K562 (cell line): ENCODE results near the gene WNT7A. TPM values are rescaled to one million over a fixed set of nuclear protein-coding genes. Genes with fewer than 3 reads are reported as not detected.

Source experiments
- ATAC-seq: fragments of 200-7000 bp; cut with Tn5 transposase; 3 replicates; pipeline ENCODE4 v1.9.1; 2020; ENCODE audit warnings: moderate library complexity
- BruUV-seq: library from RNA; stranded (reverse); fragments of 400-500 nt; replicated peaks from 2 replicates; lab custom pipeline; 2021; lab: Mats Ljungman, UMichigan
- CTCF ChIA-PET: fragments of 300-600 bp; formaldehyde crosslinking; extraction: SDS; loops from one replicate; lab custom pipeline; 2021; ENCODE audit warnings: low intra/inter-chr PET ratio; lab: Yijun Ruan, JAX
- POLR2A ChIA-PET: fragments of 300-600, 350-650 bp; sonication (Branson Sonifier 250); formaldehyde crosslinking; extraction: SDS; loops from one replicate; lab custom pipeline; 2021; ENCODE audit warnings: antibody characterized with exemption, inconsistent platforms; lab: Yijun Ruan, JAX
- DNase-seq, 4 experiments: peaks; one replicate each; pipeline versions ENCODE4 v3.0.0 to v3.0.0-alpha.2; 2011 to 2018; ENCODE audit warnings: low spot score in 3 of 4, mixed read lengths in 3 of 4; ENCODE audit errors: extremely low read depth in 1 of 4
- FAIRE-seq: peaks from 2 replicates; lab custom pipeline; 2011; peaks lifted over from hg19 to GRCh38; lab: Jason Lieb, UNC
- H2AFZ ChIP-seq: 2 replicates; pipeline ENCODE4 v1.6.0; 2011; ENCODE audit warnings: low read depth, low read length, control low read depth, inconsistent platforms
- H3K27ac ChIP-seq: fragments of 200-600 bp; 3 replicates; pipeline ENCODE4 v1.8.0; 2011; ENCODE audit warnings: low read depth, mild to moderate bottlenecking, control low read depth, inconsistent platforms, low read length, moderate library complexity, mixed read lengths; ENCODE audit errors: extremely low read depth
- H3K27me3 ChIP-seq, 2 experiments: fragments of 300-600 bp in 1 of 2; 2 replicates in 1 of 2; 3 replicates in 1 of 2; pipeline versions ENCODE4 v1.6.0 to v1.8.0; 2011; ENCODE audit warnings: inconsistent platforms in 2 of 2, low read length in 2 of 2, mild to moderate bottlenecking in 1 of 2, mixed read lengths in 1 of 2, moderate library complexity in 1 of 2; ENCODE audit not compliant: control insufficient read depth in 2 of 2, insufficient read depth in 2 of 2
- H3K36me3 ChIP-seq: fragments of 300-600 bp; 3 replicates; pipeline ENCODE4 v1.8.0; 2011; ENCODE audit warnings: mild to moderate bottlenecking, low read length, inconsistent platforms; ENCODE audit not compliant: control insufficient read depth, insufficient read depth
- H3K4me1 ChIP-seq, 2 experiments: fragments of 200-600 bp in 1 of 2; replicated peaks in 1 of 2; 2 replicates in 1 of 2; 3 replicates in 1 of 2; pipeline versions ENCODE4 v1.5.1 to v1.8.0; 2011; ENCODE audit warnings: inconsistent platforms in 2 of 2, low read length in 2 of 2, mild to moderate bottlenecking in 1 of 2, mixed read lengths in 1 of 2, moderate library complexity in 1 of 2; ENCODE audit not compliant: control insufficient read depth in 2 of 2, insufficient read depth in 2 of 2
- H3K4me2 ChIP-seq: 2 replicates; pipeline ENCODE4 v1.6.1; 2011; ENCODE audit warnings: low read length, control low read depth, inconsistent platforms, mixed read lengths; ENCODE audit not compliant: insufficient read depth
- H3K4me3 ChIP-seq: fragments of 200-600 bp; sonication (generic), shearing (Covaris generic); 2 replicates; pipeline ENCODE4 v1.5.1; 2016; ENCODE audit warnings: control low read depth, inconsistent platforms
- H3K79me2 ChIP-seq: fragments of 200-600 bp; 3 replicates; pipeline ENCODE4 v1.8.0; 2011; ENCODE audit warnings: low read length, inconsistent platforms; ENCODE audit not compliant: control insufficient read depth, insufficient read depth
- H3K9ac ChIP-seq, 2 experiments: 2 replicates each; pipeline versions ENCODE4 v1.6.0 to v1.6.1; 2011; ENCODE audit warnings: low read depth in 2 of 2, low read length in 2 of 2, control low read depth in 1 of 2, inconsistent platforms in 1 of 2, mild to moderate bottlenecking in 1 of 2, mixed read lengths in 1 of 2; ENCODE audit not compliant: insufficient read depth in 1 of 2
- H3K9me1 ChIP-seq: one replicate; pipeline ENCODE4 v1.6.0; 2011; ENCODE audit warnings: inconsistent platforms, mild to moderate bottlenecking, low read length, moderate library complexity; ENCODE audit not compliant: control insufficient read depth, insufficient read depth
- H3K9me3 ChIP-seq: replicated peaks from 2 replicates; pipeline ENCODE4 v1.5.1; 2011; ENCODE audit warnings: low read depth, low read length, inconsistent platforms; ENCODE audit not compliant: control insufficient read depth, insufficient read depth
- H4K20me1 ChIP-seq: replicated peaks from 2 replicates; pipeline ENCODE4 v1.6.1; 2011; ENCODE audit warnings: low read length, inconsistent platforms, mixed read lengths; ENCODE audit not compliant: control insufficient read depth, insufficient read depth
- BCOR ChIP-seq: fragments of 450-650 bp; IDR thresholded peaks from 2 replicates; pipeline ENCODE4 v1.6.1; 2016
- BHLHE40 ChIP-seq: IDR thresholded peaks from 2 replicates; pipeline ENCODE4 v1.6.1; 2011; ENCODE audit warnings: low read length, improper control_type of control experiment
- CHD4 ChIP-seq: fragments of 200-600 bp; sonication (generic); IDR thresholded peaks from 3 replicates; pipeline ENCODE4 v1.6.1; 2012; ENCODE audit warnings: low read depth, mild to moderate bottlenecking, mixed read lengths, low read length, inconsistent platforms; ENCODE audit not compliant: insufficient read depth, insufficient replicate concordance, poor library complexity, severe bottlenecking
- CTBP1 ChIP-seq: fragments of 450-650 bp; IDR thresholded peaks from 2 replicates; pipeline ENCODE4 v1.6.1; 2016; ENCODE audit warnings: borderline replicate concordance
- CTCFL ChIP-seq: IDR thresholded peaks from 2 replicates; pipeline ENCODE4 v1.6.1; 2011; ENCODE audit warnings: borderline replicate concordance, low read depth, mild to moderate bottlenecking, moderate library complexity, low read length; ENCODE audit not compliant: insufficient read depth, poor library complexity, severe bottlenecking
- ESRRA ChIP-seq: fragments of 450-650 bp; IDR thresholded peaks from 2 replicates; pipeline ENCODE4 v1.6.1; 2014; ENCODE audit warnings: low read depth, mild to moderate bottlenecking, moderate library complexity, borderline replicate concordance
- GTF2E2 ChIP-seq: fragments of 200-800 bp; sonication (Bioruptor generic); IDR thresholded peaks from 2 replicates; pipeline ENCODE4 v1.6.1; 2016; ENCODE audit warnings: missing genetic modification characterization, missing compliant biosample characterization
- KDM1A ChIP-seq, 2 experiments: fragments of 450-650 bp; IDR thresholded peaks; 2 replicates each; pipeline ENCODE4 v1.6.1; 2016; ENCODE audit warnings: mild to moderate bottlenecking in 2 of 2
- RBM25 ChIP-seq: fragments of 200-400 bp; formaldehyde crosslinking; IDR thresholded peaks from 2 replicates; pipeline ENCODE4 v1.6.1; 2018; ENCODE audit warnings: low read length, low read depth, moderate library complexity; ENCODE audit not compliant: severe bottlenecking
- SMARCB1 ChIP-seq: IDR thresholded peaks from 2 replicates; pipeline ENCODE4 v1.6.1; 2011; ENCODE audit warnings: improper control_type of control experiment, low read depth; ENCODE audit not compliant: insufficient read length
- SRSF1 ChIP-seq: fragments of 200-400 bp; formaldehyde crosslinking; IDR thresholded peaks from 2 replicates; pipeline ENCODE4 v1.6.1; 2017; ENCODE audit warnings: mild to moderate bottlenecking, low read depth, low read length, moderate library complexity
- ZBTB11 ChIP-seq, 3 experiments: fragments of 200-800 bp in 1 of 3; fragments of 250-450 bp in 1 of 3; fragments of 450-650 bp in 1 of 3; sonication (Bioruptor Pico) in 1 of 3; sonication (Bioruptor generic) in 1 of 3; formaldehyde crosslinking in 1 of 3; IDR thresholded peaks; 2 replicates each; pipeline versions ENCODE4 v1.6.1 to v1.8.0; 2016 to 2022; ENCODE audit warnings: mild to moderate bottlenecking in 2 of 3, missing genetic modification characterization in 2 of 3, missing compliant biosample characterization in 1 of 3, moderate library complexity in 1 of 3
- WGBS: fragments of 100-300 bp; shearing (Covaris generic); methylation state at CpG from one replicate; pipeline ENCODE4 v1.1.6; 2016; ENCODE audit warnings: low coverage, mixed read lengths; ENCODE audit not compliant: insufficient coverage; ENCODE audit errors: missing lambda C conversion rate; 5-methylcytosine and 5-hydroxymethylcytosine counted together
- in situ Hi-C: fragments of 300-500 bp; cut with MboI; formaldehyde crosslinking; loops from 4 replicates; pipeline ENCODE4 v1.15.0; 2018; ENCODE audit warnings: inconsistent platforms, mixed read lengths
- intact Hi-C: fragments of 100-400 bp; cut with micrococcal nuclease; formaldehyde crosslinking; loops from 2 replicates; pipeline ENCODE4 v1.14.2; 2022
- polyA plus RNA-seq, 8 experiments: library from polyadenylated mRNA; depleted of rRNA in 4 of 8; stranded (reverse) in 5 of 8; unstranded in 3 of 8; fragments of >200 nt; fragmentation: Nextera tagmentation in 2 of 8; fragmentation: Illumina TruSeq in 1 of 8; extraction: Ambion mirVana in 2 of 8; extraction: Trizol in 1 of 8; gene quantifications; 2 replicates each; pipeline versions ENCODE4 v1.2.1 to v1.2.3, GENCODE V29; 2011 to 2014; ENCODE audit warnings: inconsistent platforms in 1 of 8, missing spikeins in 1 of 8
- total RNA-seq, 7 experiments: library from RNA; depleted of rRNA in 6 of 7; stranded (reverse); fragments of >200 nt in 6 of 7; fragmentation: Illumina TruSeq in 2 of 7; extraction: Trizol in 2 of 7; gene quantifications; 2 replicates each; pipeline versions ENCODE4 v1.2.1 to v1.2.3, GENCODE V29; 2011 to 2021; ENCODE audit warnings: low replicate concordance in 1 of 7

Gene WNT7A
- total and polyA plus RNA-seq, 9 of the 15 experiments (the other 6 are each of a cell fraction or from before 2014, with no cell fraction given) = 0.03 TPM; not detected in 8

- in situ Hi-C loops (no loop called here), intact Hi-C loops (loop anchor here (10.0 kb wide), 4 partner anchors 372 to 602 kb away; no protein-coding TSS in a partner anchor)
- no TSS peak for BruUV-seq
These were observed 12.4 kb upstream of the WNT7A start for GRCh38 chr3:13892304-13892703.

GRCh38 chr3:13891492-13892073 lies 11.7 kb upstream of the WNT7A start:
- Histone ChIP-seq H3K9ac (no peak overlapping the region), H3K9me1 (no peaks in the 10 kb centered on the region), H3K9me3 (no peaks in the 10 kb centered on the region), H2AFZ (peak overlapping the region; percentile 66), H3K27me3 (peaks cover 0 to 15% of the 10 kb centered on the region in 2 experiments; a peak in 3 of 5 replicates), H3K4me3 (no peak overlapping the region), H3K27ac (no peak overlapping the region), H4K20me1 (no peaks in the 10 kb centered on the region), H3K4me2 (no peak overlapping the region), H3K36me3 (no peaks in the 10 kb centered on the region), H3K79me2 (no peaks in the 10 kb centered on the region), H3K4me1 (peaks cover 23 to 28% of the 10 kb centered on the region in 2 experiments)
- CTCF ChIA-PET = interaction anchor here (1.2 kb wide), 1 partner anchor 234 kb away, joined by 3 read pairs; no protein-coding TSS in a partner anchor
- POLR2A ChIA-PET = interaction anchor here (0.6 kb wide), 2 partner anchors 105 to 205 kb away, joined by 3 read pairs; no protein-coding TSS in a partner anchor
- in situ Hi-C loops (no loop called here), intact Hi-C loops (loop anchor here (10.0 kb wide), 4 partner anchors 373 to 603 kb away; no protein-coding TSS in a partner anchor)
- FAIRE-seq = peak; percentile 42
- 40% methylated on average over 5 of the region's 5 CpGs for whole genome bisulfite sequencing
- ATAC-seq = no peak
- DNase-seq = peak; percentile 53 to 60 (median 58)
- no TSS peak for BruUV-seq
- TF ChIP-seq CTCFL (no peak), BHLHE40 (no peak), ZBTB11 (CRISPR knock-in tag; IDR thresholded peaks at IDR 0.05) (peak in 1 of 3 experiments; percentile 18; a peak in 1 of 6 replicates), SRSF1 (no peak)

More at GRCh38 chr3:13892304-13892703, 12.4 kb upstream of the WNT7A start:
- Histone ChIP-seq H3K4me1 (peaks cover 23 to 28% of the 10 kb centered on the region in 2 experiments), H3K4me2 (no peak overlapping the region), H3K9ac (no peak overlapping the region), H2AFZ (peak overlapping the region; percentile 66), H3K27me3 (peaks cover 0 to 13% of the 10 kb centered on the region in 2 experiments; a peak in 3 of 5 replicates), H3K36me3 (no peaks in the 10 kb centered on the region), H3K9me3 (no peaks in the 10 kb centered on the region), H4K20me1 (no peaks in the 10 kb centered on the region), H3K27ac (no peak overlapping the region), H3K4me3 (no peak overlapping the region), H3K79me2 (no peaks in the 10 kb centered on the region), H3K9me1 (no peaks in the 10 kb centered on the region)
- ChIA-PET CTCF (no interaction called here), POLR2A (no interaction called here)
- ATAC-seq = no peak
- TF ChIP-seq CTBP1 (no peak), KDM1A (IDR thresholded peaks at IDR 0.05) (peak in 1 of 2 experiments; percentile 10; a peak in 1 of 4 replicates), BCOR (peak; percentile 75), ESRRA (peak; percentile 78), GTF2E2 (tag) (no peak), RBM25 (peak; percentile 81), CHD4 (peak; percentile 24), SMARCB1 (no peak)
- no peak for FAIRE-seq
- WGBS = 25% methylated on average over 2 of the region's 2 CpGs
- no peak for DNase-seq
